ENCODE measurements around the gene GPC5.

DNA sequence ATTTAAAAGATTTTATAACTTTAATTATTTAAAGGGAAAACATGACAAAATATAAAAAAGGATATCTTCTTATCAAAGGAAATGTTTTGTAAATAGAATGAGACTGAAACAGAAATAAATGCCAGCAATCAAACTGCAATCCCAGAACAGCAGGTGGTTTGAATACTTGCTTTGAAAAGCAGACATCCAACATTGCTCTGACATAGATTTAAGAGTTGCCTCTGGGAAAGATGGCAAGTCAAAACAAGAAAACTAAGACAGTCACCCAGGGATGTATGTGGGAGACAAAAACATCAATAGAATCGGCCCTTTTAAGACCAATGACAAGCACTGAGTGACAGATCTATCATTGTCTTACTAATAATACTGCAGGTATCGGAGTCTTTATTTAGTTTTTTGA lies 1038.5 kb downstream of the GPC5 start:
- TF ChIP-seq CHCHD3 (CRISPR knock-in tag; IDR thresholded peaks at IDR 0.05) (no peak), POGK (CRISPR knock-in tag; conservative IDR thresholded peaks at IDR 0.05) (no peak), TBX2 (CRISPR knock-in tag; IDR thresholded peaks at IDR 0.05; ENCODE audit: borderline replicate concordance) (no peak), GATA4 (IDR thresholded peaks at IDR 0.05; ENCODE audit: borderline replicate concordance, low read depth) (no peak), ZNF431 (CRISPR knock-in tag; IDR thresholded peaks at IDR 0.05; ENCODE audit: borderline replicate concordance, low read depth) (no peak), NFE2L2 (IDR thresholded peaks at IDR 0.05; ENCODE audit: low read length) (no peak), RFXAP (CRISPR knock-in tag; IDR thresholded peaks at IDR 0.05; ENCODE audit: borderline replicate concordance) (no peak), KDM4B (CRISPR knock-in tag; IDR thresholded peaks at IDR 0.05) (no peak), KDM5B (CRISPR knock-in tag; IDR thresholded peaks at IDR 0.05; ENCODE audit: borderline replicate concordance) (no peak), ATF3 (CRISPR knock-in tag; IDR thresholded peaks at IDR 0.05) (no peak), ZNF687 (CRISPR knock-in tag; IDR thresholded peaks at IDR 0.05) (no peak), SMARCE1 (IDR thresholded peaks at IDR 0.05; ENCODE audit: borderline replicate concordance) (no peak)
- TF ChIP-seq, protein P1, sequence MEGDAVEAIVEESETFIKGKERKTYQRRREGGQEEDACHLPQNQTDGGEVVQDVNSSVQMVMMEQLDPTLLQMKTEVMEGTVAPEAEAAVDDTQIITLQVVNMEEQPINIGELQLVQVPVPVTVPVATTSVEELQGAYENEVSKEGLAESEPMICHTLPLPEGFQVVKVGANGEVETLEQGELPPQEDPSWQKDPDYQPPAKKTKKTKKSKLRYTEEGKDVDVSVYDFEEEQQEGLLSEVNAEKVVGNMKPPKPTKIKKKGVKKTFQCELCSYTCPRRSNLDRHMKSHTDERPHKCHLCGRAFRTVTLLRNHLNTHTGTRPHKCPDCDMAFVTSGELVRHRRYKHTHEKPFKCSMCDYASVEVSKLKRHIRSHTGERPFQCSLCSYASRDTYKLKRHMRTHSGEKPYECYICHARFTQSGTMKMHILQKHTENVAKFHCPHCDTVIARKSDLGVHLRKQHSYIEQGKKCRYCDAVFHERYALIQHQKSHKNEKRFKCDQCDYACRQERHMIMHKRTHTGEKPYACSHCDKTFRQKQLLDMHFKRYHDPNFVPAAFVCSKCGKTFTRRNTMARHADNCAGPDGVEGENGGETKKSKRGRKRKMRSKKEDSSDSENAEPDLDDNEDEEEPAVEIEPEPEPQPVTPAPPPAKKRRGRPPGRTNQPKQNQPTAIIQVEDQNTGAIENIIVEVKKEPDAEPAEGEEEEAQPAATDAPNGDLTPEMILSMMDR (CRISPR knock-in tag; IDR thresholded peaks at IDR 0.05): no peak

Data from HepG2 (cell line).